Osteocyte (in vitro differentiated cells): Measurements from ENCODE around the gene RBMS1. TPM values are rescaled to one million over a fixed set of nuclear protein-coding genes. Genes with fewer than 3 reads are reported as not detected.

Experiments used
- DNase-seq: peaks from one replicate; pipeline ENCODE4 v3.0.0; 2021; ENCODE audit warnings: mixed read lengths; ENCODE audit not compliant: unreplicated experiment; ENCODE audit errors: extremely low spot score
- H3K27ac Mint-ChIP-seq: one replicate; pipeline ENCODE4 v1.8.0; 2021; ENCODE audit warnings: mild to moderate bottlenecking, mixed read lengths; ENCODE audit not compliant: unreplicated experiment
- H3K27me3 Mint-ChIP-seq: one replicate; pipeline ENCODE4 v1.8.0; 2021; ENCODE audit warnings: mixed read lengths; ENCODE audit not compliant: unreplicated experiment
- H3K36me3 Mint-ChIP-seq: one replicate; pipeline ENCODE4 v1.8.0; 2021; ENCODE audit warnings: mixed read lengths; ENCODE audit not compliant: unreplicated experiment
- H3K4me1 Mint-ChIP-seq: one replicate; pipeline ENCODE4 v1.8.0; 2021; ENCODE audit warnings: mixed read lengths; ENCODE audit not compliant: unreplicated experiment
- H3K4me3 Mint-ChIP-seq: one replicate; pipeline ENCODE4 v1.8.0; 2021; ENCODE audit warnings: mild to moderate bottlenecking, moderate library complexity, mixed read lengths; ENCODE audit not compliant: unreplicated experiment
- H3K9me3 Mint-ChIP-seq: one replicate; pipeline ENCODE4 v1.8.0; 2021; ENCODE audit warnings: mixed read lengths; ENCODE audit not compliant: unreplicated experiment
- CTCF ChIP-seq: fragments of 200-600 bp; sonication (generic); IDR thresholded peaks from 2 replicates; pipeline ENCODE4 v1.5.0; 2021; ENCODE audit warnings: antibody characterized with exemption, mild to moderate bottlenecking, moderate library complexity
- total RNA-seq: library from RNA; stranded (reverse); gene quantifications from 2 replicates; pipeline ENCODE4 v1.2.1, GENCODE V29; 2021

Gene RBMS1
- total RNA-seq, 1 donor from 2014 or later = 169 TPM

- peaks cover 10% of the 10 kb centered on the region for H3K4me1 Mint-ChIP-seq
- H3K27ac Mint-ChIP-seq = no peak overlapping the region
- DNase-seq = no peak
- no peak overlapping the region for H3K4me3 Mint-ChIP-seq
- no peaks in the 10 kb centered on the region for H3K36me3 Mint-ChIP-seq
- H3K9me3 Mint-ChIP-seq = no peaks in the 10 kb centered on the region
- H3K27me3 Mint-ChIP-seq = no peaks in the 10 kb centered on the region
- no peak for TF ChIP-seq CTCF
Measured at GRCh38 chr2:160506371-160507045, 12.9 kb upstream of the RBMS1 start.

- Mint-ChIP-seq H3K27ac (no peak overlapping the region), H3K4me3 (no peak overlapping the region), H3K9me3 (no peaks in the 10 kb centered on the region), H3K27me3 (no peaks in the 10 kb centered on the region), H3K4me1 (peaks cover 10% of the 10 kb centered on the region), H3K36me3 (no peaks in the 10 kb centered on the region)
- no peak for TF ChIP-seq CTCF
- DNase-seq = no peak
Measured at GRCh38 chr2:160505256-160505655, 11.6 kb upstream of the RBMS1 start.

GRCh38 chr2:160502478-160502877 lies 8.9 kb upstream of the RBMS1 start:
- Mint-ChIP-seq H3K27me3 (no peaks in the 10 kb centered on the region), H3K4me1 (peaks cover 10% of the 10 kb centered on the region), H3K9me3 (no peaks in the 10 kb centered on the region), H3K27ac (no peak overlapping the region), H3K36me3 (peaks cover 3% of the 10 kb centered on the region), H3K4me3 (no peak overlapping the region)
- no peak for DNase-seq
- no peak for TF ChIP-seq CTCF

- no peak for TF ChIP-seq CTCF
Measured at GRCh38 chr2:160501370-160501769, 7.8 kb upstream of the RBMS1 start.

GRCh38 chr2:160499865-160500264 lies 6.3 kb upstream of the RBMS1 start:
- Mint-ChIP-seq H3K9me3 (no peaks in the 10 kb centered on the region), H3K27me3 (no peaks in the 10 kb centered on the region), H3K4me1 (peaks cover 8% of the 10 kb centered on the region), H3K27ac (no peak overlapping the region), H3K4me3 (no peak overlapping the region), H3K36me3 (peaks cover 4% of the 10 kb centered on the region)
- no peak for DNase-seq
- TF ChIP-seq CTCF = no peak

More at GRCh38 chr2:160501370-160501769, 7.8 kb upstream of the RBMS1 start:
- Mint-ChIP-seq H3K36me3 (peaks cover 4% of the 10 kb centered on the region), H3K9me3 (no peaks in the 10 kb centered on the region), H3K27ac (no peak overlapping the region), H3K27me3 (no peaks in the 10 kb centered on the region), H3K4me3 (no peak overlapping the region), H3K4me1 (peaks cover 10% of the 10 kb centered on the region)
- no peak for DNase-seq
